ENCODE data around the gene PFAS. TPM values are rescaled to one million over a fixed set of nuclear protein-coding genes. Genes with fewer than 3 reads are reported as not detected.

PFAS gene
- total and polyA plus RNA-seq, 2 of the 8 experiments (the other 6 are each of a cell fraction or from before 2014, with no cell fraction given): 88.4 to 248 TPM

- TF ChIP-seq CTCF (IDR thresholded peaks at IDR 0.05; ENCODE audit: control extremely low read depth in 1 of 3, insufficient read depth in 1 of 3, low read depth in 1 of 3, low read length in 3 of 3): peak in 1 of 3 experiments; percentile 4; a peak in 1 of 4 replicates
- TF ChIP-seq POLR2AphosphoS5 (IDR thresholded peaks at IDR 0.05; ENCODE audit: low read depth, low read length): no peak
- peak; percentile 68 for TF ChIP-seq TBP (IDR thresholded peaks at IDR 0.05; ENCODE audit: low read depth, low read length)
- TF ChIP-seq JUND (IDR thresholded peaks at IDR 0.05; ENCODE audit: low read length): no peak
- TF ChIP-seq CREB1 (IDR thresholded peaks at IDR 0.05): no peak
- no peak for TF ChIP-seq POLR2A (IDR thresholded peaks at IDR 0.05; ENCODE audit: control extremely low read depth in 1 of 2, low read depth in 2 of 2, low read length in 2 of 2)
Observed at GRCh38 chr17:8315764-8316217, 66.7 kb downstream of the PFAS start (continued).
